Erythroblast (primary cell): ENCODE measurements around the gene IL20.

Experiments used
- GATA1 ChIP-seq: IDR thresholded peaks from 2 replicates; pipeline ENCODE4 v1.6.1; 2011; ENCODE audit warnings: low read depth, mild to moderate bottlenecking, control low read depth, low read length, moderate library complexity
- POLR2A ChIP-seq: IDR thresholded peaks from 2 replicates; pipeline ENCODE4 v1.6.1; 2011; ENCODE audit warnings: mild to moderate bottlenecking, low read length

DNA sequence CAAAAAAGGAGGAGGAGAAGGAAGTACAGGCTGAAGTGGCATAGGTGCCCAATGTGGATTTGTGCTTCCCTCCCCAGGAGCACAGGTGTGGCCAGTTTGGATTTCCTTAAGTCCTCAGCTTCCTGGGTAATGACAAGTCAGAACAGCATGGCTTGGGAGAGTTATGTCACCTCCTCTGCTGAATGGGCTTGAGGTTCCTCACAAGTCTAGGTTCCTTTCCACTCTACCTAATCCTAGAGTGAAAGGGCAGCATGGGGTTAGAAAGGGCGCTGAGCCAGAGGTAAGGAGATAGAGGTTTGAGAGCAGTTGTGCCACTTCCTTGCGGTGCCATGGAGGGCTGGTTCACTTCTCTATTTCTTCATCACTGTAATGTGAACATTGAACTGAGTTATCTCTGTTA is 35.5 kb upstream of the IL20 start:
- TF ChIP-seq POLR2A, result no peak
- no peak for TF ChIP-seq GATA1
